ENCODE data around the gene SPECC1.

- no peak for TF ChIP-seq POLR2A (IDR thresholded peaks at IDR 0.05)
- TF ChIP-seq CTCF (IDR thresholded peaks at IDR 0.05) = no peak
Observed at GRCh38 chr17:20184977-20185619, 175.9 kb downstream of the SPECC1 start.

Measured in lower leg skin (tissue), 3 donors.